Measurements from ENCODE around the gene SYCN. TPM values are rescaled to one million over a fixed set of nuclear protein-coding genes. Genes with fewer than 3 reads are reported as not detected.

Gene SYCN
- total RNA-seq, 6 experiments from 2014 or later: not detected

DNA sequence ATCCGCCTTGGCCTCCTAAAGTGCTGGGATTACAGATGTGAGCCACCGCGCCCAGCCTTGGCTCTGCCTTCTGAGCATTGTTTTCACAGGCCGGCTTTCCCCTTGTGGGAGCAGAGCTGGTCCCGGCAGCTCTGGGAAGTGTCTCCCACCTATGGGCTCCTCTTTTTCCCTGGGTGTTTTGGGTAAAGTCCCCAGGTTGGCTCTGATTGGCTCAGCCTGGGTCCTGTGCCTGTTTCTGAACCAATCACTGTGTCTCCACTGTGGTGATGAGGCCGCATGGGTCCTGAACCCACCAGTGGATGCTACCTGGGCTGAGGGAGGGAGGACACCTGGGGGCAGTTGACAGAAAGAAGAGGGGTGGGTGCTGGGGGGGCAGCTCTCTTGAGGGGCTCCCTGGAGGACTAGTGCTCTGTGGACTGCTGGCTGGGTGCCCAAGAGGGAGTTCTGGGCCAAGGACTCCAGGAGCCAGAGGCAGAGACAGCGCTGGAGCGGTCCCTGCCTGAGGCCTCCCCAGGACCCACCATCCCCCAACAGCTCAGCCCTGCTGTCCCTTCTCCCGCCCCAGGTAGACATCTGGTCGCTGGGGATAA, 26.9 kb downstream of the SYCN start:
- Mint-ChIP-seq H3K27ac (no peak overlapping the region), H3K36me3 (ENCODE audit: low read depth) (no peaks in the 10 kb centered on the region), H3K9me3 (no peaks in the 10 kb centered on the region), H3K4me3 (no peak overlapping the region), H3K27me3 (ENCODE audit: insufficient read depth) (peaks cover 3% of the 10 kb centered on the region), H3K4me1 (ENCODE audit: low read depth) (no peaks in the 10 kb centered on the region)
- TF ChIP-seq, protein P1, sequence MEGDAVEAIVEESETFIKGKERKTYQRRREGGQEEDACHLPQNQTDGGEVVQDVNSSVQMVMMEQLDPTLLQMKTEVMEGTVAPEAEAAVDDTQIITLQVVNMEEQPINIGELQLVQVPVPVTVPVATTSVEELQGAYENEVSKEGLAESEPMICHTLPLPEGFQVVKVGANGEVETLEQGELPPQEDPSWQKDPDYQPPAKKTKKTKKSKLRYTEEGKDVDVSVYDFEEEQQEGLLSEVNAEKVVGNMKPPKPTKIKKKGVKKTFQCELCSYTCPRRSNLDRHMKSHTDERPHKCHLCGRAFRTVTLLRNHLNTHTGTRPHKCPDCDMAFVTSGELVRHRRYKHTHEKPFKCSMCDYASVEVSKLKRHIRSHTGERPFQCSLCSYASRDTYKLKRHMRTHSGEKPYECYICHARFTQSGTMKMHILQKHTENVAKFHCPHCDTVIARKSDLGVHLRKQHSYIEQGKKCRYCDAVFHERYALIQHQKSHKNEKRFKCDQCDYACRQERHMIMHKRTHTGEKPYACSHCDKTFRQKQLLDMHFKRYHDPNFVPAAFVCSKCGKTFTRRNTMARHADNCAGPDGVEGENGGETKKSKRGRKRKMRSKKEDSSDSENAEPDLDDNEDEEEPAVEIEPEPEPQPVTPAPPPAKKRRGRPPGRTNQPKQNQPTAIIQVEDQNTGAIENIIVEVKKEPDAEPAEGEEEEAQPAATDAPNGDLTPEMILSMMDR (IDR thresholded peaks at IDR 0.05): no peak
- no peak for DNase-seq

DNA sequence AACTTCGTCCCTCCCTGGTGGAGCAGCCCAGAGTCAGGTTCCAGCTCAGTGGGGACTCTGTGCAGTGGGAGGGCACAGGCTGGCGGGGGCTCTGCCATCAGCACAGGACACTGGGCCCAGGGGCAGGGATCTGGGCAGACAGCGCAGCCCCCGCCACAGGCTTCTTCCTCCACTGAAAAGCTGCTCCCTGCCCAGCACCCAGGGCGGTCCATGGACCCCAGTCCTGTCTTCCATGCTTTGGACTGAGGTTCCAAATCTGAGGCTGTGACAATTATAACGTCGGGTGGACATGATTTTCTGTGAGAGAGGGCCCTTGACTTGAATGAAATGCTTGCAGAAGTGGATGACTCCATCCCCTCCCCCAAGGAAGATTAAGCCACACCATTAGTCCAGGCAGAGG, 28.5 kb downstream of the SYCN start:
- no peaks in the 10 kb centered on the region for H3K4me1 Mint-ChIP-seq (ENCODE audit: low read depth)
- H3K9me3 Mint-ChIP-seq: no peaks in the 10 kb centered on the region
- H3K27ac Mint-ChIP-seq: no peak overlapping the region
- H3K27me3 Mint-ChIP-seq (ENCODE audit: insufficient read depth): peaks cover 3% of the 10 kb centered on the region
- DNase-seq: no peak
- no peak overlapping the region for H3K4me3 Mint-ChIP-seq
- H3K36me3 Mint-ChIP-seq (ENCODE audit: low read depth): no peaks in the 10 kb centered on the region
- TF ChIP-seq, protein P1 (IDR thresholded peaks at IDR 0.05): no peak

DNA sequence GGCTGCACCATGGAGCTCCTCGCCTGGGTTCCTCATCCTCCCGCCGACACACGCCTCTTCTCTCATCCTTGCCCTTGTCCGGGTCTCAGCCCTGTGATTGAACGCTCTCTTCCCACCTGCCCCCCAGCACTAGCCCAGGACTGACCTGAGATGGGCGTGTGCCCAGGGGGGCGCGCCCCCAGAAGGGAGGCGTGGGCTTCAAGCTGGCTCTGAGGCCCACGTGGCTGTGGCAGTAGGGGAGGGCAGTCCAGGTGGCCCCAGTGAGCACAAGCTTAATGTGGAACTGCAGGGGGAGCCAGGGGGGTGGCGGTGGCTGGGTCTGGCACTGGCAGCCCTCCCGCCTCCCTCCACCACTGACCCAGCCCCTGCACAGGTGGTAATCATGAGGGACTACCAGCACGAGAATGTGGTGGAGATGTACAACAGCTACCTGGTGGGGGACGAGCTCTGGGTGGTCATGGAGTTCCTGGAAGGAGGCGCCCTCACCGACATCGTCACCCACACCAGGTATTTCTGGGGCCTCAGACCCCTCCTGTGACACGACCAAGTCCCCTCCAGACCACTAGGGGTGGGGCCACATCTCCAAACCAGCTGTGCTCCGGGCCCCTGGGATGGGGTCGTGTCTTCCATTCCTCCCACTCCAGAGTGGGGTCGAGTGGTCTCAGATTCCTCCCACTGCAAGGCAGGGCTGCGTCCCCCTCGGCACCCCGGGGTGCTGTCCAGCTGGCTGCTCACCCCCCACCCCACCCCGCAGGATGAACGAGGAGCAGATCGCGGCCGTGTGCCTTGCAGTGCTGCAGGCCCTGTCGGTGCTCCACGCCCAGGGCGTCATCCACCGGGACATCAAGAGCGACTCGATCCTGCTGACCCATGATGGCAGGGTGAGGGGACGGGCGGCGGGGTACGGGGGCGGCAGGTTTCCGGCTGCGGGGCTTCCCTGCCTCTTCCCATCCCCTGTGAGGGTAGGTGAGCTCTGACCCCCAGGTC, 29.2 kb downstream of the SYCN start:
- H3K9me3 Mint-ChIP-seq: no peaks in the 10 kb centered on the region
- DNase-seq: no peak
- peaks cover 3% of the 10 kb centered on the region for H3K27me3 Mint-ChIP-seq (ENCODE audit: insufficient read depth)
- no peaks in the 10 kb centered on the region for H3K4me1 Mint-ChIP-seq (ENCODE audit: low read depth)
- H3K36me3 Mint-ChIP-seq (ENCODE audit: low read depth): no peaks in the 10 kb centered on the region
- no peak overlapping the region for H3K27ac Mint-ChIP-seq
- TF ChIP-seq, protein P1 (IDR thresholded peaks at IDR 0.05): no peak
- H3K4me3 Mint-ChIP-seq: no peak overlapping the region

DNA sequence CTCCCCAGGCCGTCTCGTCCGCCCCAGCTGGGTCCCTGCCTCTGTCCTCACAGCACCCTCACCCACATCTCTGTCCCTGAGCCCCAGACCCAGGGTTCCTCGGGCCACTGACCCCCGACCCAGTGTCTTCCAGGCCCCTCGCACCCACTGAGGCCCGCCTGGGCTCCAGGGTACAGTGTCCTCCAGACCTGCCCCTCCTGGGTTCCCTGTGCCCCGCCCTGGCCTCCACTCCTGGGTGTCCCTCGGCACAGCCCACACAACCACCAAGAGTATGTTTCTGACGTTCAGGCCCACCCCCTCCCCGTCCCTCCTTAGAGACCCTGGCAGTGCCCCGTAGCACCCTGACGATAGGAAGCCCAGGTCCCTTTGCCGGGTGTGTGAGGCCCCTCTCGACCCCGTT, 29.9 kb downstream of the SYCN start:
- TF ChIP-seq, protein P1 (IDR thresholded peaks at IDR 0.05): no peak
- no peaks in the 10 kb centered on the region for H3K4me1 Mint-ChIP-seq (ENCODE audit: low read depth)
- DNase-seq: no peak
- no peak overlapping the region for H3K27ac Mint-ChIP-seq
- peaks cover 3% of the 10 kb centered on the region for H3K27me3 Mint-ChIP-seq (ENCODE audit: insufficient read depth)
- no peaks in the 10 kb centered on the region for H3K9me3 Mint-ChIP-seq
- H3K36me3 Mint-ChIP-seq (ENCODE audit: low read depth): no peaks in the 10 kb centered on the region; the same call in 1 of the 2 replicates
- no peak overlapping the region for H3K4me3 Mint-ChIP-seq

DNA sequence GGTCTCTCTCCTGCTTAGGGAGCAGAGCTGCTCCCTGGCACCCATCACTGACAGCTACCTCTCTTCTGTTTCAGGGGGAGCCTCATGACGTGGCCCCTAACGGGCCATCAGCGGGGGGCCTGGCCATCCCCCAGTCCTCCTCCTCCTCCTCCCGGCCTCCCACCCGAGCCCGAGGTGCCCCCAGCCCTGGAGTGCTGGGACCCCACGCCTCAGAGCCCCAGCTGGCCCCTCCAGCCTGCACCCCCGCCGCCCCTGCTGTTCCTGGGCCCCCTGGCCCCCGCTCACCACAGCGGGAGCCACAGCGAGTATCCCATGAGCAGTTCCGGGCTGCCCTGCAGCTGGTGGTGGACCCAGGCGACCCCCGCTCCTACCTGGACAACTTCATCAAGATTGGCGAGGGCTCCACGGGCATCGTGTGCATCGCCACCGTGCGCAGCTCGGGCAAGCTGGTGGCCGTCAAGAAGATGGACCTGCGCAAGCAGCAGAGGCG, 30.5 kb downstream of the SYCN start:
- no peak overlapping the region for H3K27ac Mint-ChIP-seq
- no peak overlapping the region for H3K4me3 Mint-ChIP-seq
- TF ChIP-seq, protein P1 (IDR thresholded peaks at IDR 0.05): no peak
- no peaks in the 10 kb centered on the region; the same call in 1 of the 2 replicates for H3K36me3 Mint-ChIP-seq (ENCODE audit: low read depth)
- H3K9me3 Mint-ChIP-seq: no peaks in the 10 kb centered on the region
- no peaks in the 10 kb centered on the region for H3K4me1 Mint-ChIP-seq (ENCODE audit: low read depth)
- no peak for DNase-seq
- H3K27me3 Mint-ChIP-seq (ENCODE audit: insufficient read depth): no peaks in the 10 kb centered on the region; the same call in 1 of the 2 replicates

All from HFFc6 (cell line).